Urinary bladder (tissue), 4 donors: Measurements from ENCODE around the gene SEMA3D. TPM values are rescaled to one million over a fixed set of nuclear protein-coding genes. Genes with fewer than 3 reads are reported as not detected.

ENCODE experiments used
- DNase-seq: peaks from one replicate; pipeline ENCODE4 v3.0.0-alpha.2; 2015; ENCODE audit errors: extremely low spot score
- H3K27ac ChIP-seq: one replicate; pipeline ENCODE4 v1.5.1; 2013; ENCODE audit warnings: low read depth, mild to moderate bottlenecking, moderate library complexity
- H3K36me3 ChIP-seq: one replicate; pipeline ENCODE4 v1.6.1; 2013; ENCODE audit warnings: mild to moderate bottlenecking, moderate library complexity; ENCODE audit not compliant: insufficient read depth
- H3K4me1 ChIP-seq: one replicate; pipeline ENCODE4 v1.6.1; 2013; ENCODE audit warnings: mild to moderate bottlenecking, moderate library complexity; ENCODE audit not compliant: insufficient read depth
- H3K4me3 ChIP-seq: one replicate; pipeline ENCODE4 v1.5.1; 2013; ENCODE audit warnings: low read depth, low read length
- WGBS: extraction: QIAGEN DNeasy Blood & Tissue Kit; methylation state at CpG from one replicate; pipeline ENCODE4 v1.1.7; 2013; 5-methylcytosine and 5-hydroxymethylcytosine counted together
- polyA plus RNA-seq: library from polyadenylated mRNA; stranded (reverse); fragments of 200-250 nt; gene quantifications from one replicate; pipeline ENCODE4 v1.2.3, GENCODE V29; 2013
- total RNA-seq: library from RNA; depleted of rRNA; stranded (reverse); fragments of >200 nt; gene quantifications from one replicate; pipeline ENCODE4 v1.2.3, GENCODE V29; 2014
- donor health status: healthy with polysubstance abuse.
- donor health status: healthy.

The SEMA3D gene
- total and polyA plus RNA-seq, 2 donors, result 3.8 to 102 TPM

GRCh38 chr7:85205754-85206153 lies 18.9 kb upstream of the SEMA3D start:
- WGBS, result 75% methylated on average over 2 of the region's 2 CpGs
- Histone ChIP-seq H3K4me3 (no peak overlapping the region), H3K36me3 (no peaks in the 10 kb centered on the region), H3K27ac (no peak overlapping the region), H3K4me1 (no peaks in the 10 kb centered on the region)
- DNase-seq, result no peak

- Histone ChIP-seq H3K27ac (no peak overlapping the region), H3K4me3 (no peak overlapping the region), H3K4me1 (no peaks in the 10 kb centered on the region), H3K36me3 (no peaks in the 10 kb centered on the region)
- no peak for DNase-seq
- WGBS, result 80% methylated on average over 2 of the region's 2 CpGs
Measured at GRCh38 chr7:85204496-85204895, 17.6 kb upstream of the SEMA3D start.

GRCh38 chr7:85204061-85204460 lies 17.2 kb upstream of the SEMA3D start:
- H3K27ac ChIP-seq, result no peak overlapping the region
- no peak for DNase-seq
- H3K4me3 ChIP-seq, result no peak overlapping the region
- no peaks in the 10 kb centered on the region for H3K4me1 ChIP-seq
- 86% methylated on average over 2 of the region's 2 CpGs for WGBS
- H3K36me3 ChIP-seq, result no peaks in the 10 kb centered on the region

- no peak for DNase-seq
- Histone ChIP-seq H3K27ac (no peak overlapping the region), H3K36me3 (no peaks in the 10 kb centered on the region), H3K4me3 (no peak overlapping the region), H3K4me1 (no peaks in the 10 kb centered on the region)
- 95% methylated on average over 2 of the region's 2 CpGs for WGBS
Measured at GRCh38 chr7:85201209-85201608, 14.4 kb upstream of the SEMA3D start.

GRCh38 chr7:85196696-85197095 lies 9.8 kb upstream of the SEMA3D start:
- no peak overlapping the region for H3K27ac ChIP-seq
- H3K4me3 ChIP-seq, result no peak overlapping the region
- DNase-seq, result no peak
- no peaks in the 10 kb centered on the region for H3K36me3 ChIP-seq
- no peaks in the 10 kb centered on the region for H3K4me1 ChIP-seq

GRCh38 chr7:85191383-85191782 lies 4.5 kb upstream of the SEMA3D start:
- H3K4me3 ChIP-seq, result no peak overlapping the region
- no peak overlapping the region for H3K27ac ChIP-seq
- H3K36me3 ChIP-seq, result no peaks in the 10 kb centered on the region
- DNase-seq, result no peak
- 22% methylated on average over 1 of the region's 1 CpG for WGBS
- no peaks in the 10 kb centered on the region for H3K4me1 ChIP-seq

GRCh38 chr7:85186083-85186520 lies 754 bp downstream of the SEMA3D start:
- H3K36me3 ChIP-seq, result no peaks in the 10 kb centered on the region
- peak overlapping the region; percentile 50 for H3K4me3 ChIP-seq
- DNase-seq, result peak; percentile 29
- H3K4me1 ChIP-seq, result no peaks in the 10 kb centered on the region
- WGBS, result 2% methylated on average over 28 of the region's 28 CpGs
- H3K27ac ChIP-seq, result peak overlapping the region; percentile 72

- DNase-seq, result peak; percentile 39
- H3K4me1 ChIP-seq, result no peaks in the 10 kb centered on the region
- no peaks in the 10 kb centered on the region for H3K36me3 ChIP-seq
- under 1% methylated on average over 39 of the region's 39 CpGs for WGBS
- peak overlapping the region; percentile 72 for H3K27ac ChIP-seq
- H3K4me3 ChIP-seq, result peak overlapping the region; percentile 50
Measured at GRCh38 chr7:85185424-85186082, 1.3 kb downstream of the SEMA3D start.

- Histone ChIP-seq H3K4me1 (no peaks in the 10 kb centered on the region), H3K36me3 (no peaks in the 10 kb centered on the region), H3K4me3 (peak overlapping the region; percentile 50), H3K27ac (no peak overlapping the region)
- WGBS, result 26% methylated on average over 21 of the region's 21 CpGs
- peak; percentile 64 for DNase-seq
Measured at GRCh38 chr7:85184599-85185423, 2.0 kb downstream of the SEMA3D start.

GRCh38 chr7:85183296-85183695 lies 3.6 kb downstream of the SEMA3D start:
- Histone ChIP-seq H3K27ac (no peak overlapping the region), H3K4me3 (no peak overlapping the region), H3K4me1 (no peaks in the 10 kb centered on the region), H3K36me3 (no peaks in the 10 kb centered on the region)
- no peak for DNase-seq
- 94% methylated on average over 3 of the region's 3 CpGs for WGBS

- Histone ChIP-seq H3K27ac (no peak overlapping the region), H3K36me3 (no peaks in the 10 kb centered on the region), H3K4me1 (no peaks in the 10 kb centered on the region), H3K4me3 (no peak overlapping the region)
- WGBS, result 67% methylated on average over 2 of the region's 2 CpGs
- no peak for DNase-seq
Measured at GRCh38 chr7:85178531-85179298, 8.1 kb downstream of the SEMA3D start.

- Histone ChIP-seq H3K4me3 (no peak overlapping the region), H3K4me1 (no peaks in the 10 kb centered on the region), H3K27ac (no peak overlapping the region), H3K36me3 (no peaks in the 10 kb centered on the region)
- no peak for DNase-seq
Measured at GRCh38 chr7:85177316-85177715, 9.5 kb downstream of the SEMA3D start.

GRCh38 chr7:85176197-85176596 lies 10.7 kb downstream of the SEMA3D start:
- Histone ChIP-seq H3K27ac (no peak overlapping the region), H3K4me3 (no peak overlapping the region), H3K4me1 (no peaks in the 10 kb centered on the region), H3K36me3 (no peaks in the 10 kb centered on the region)
- DNase-seq, result no peak
- WGBS, result 82% methylated on average over 1 of the region's 1 CpG

GRCh38 chr7:85175217-85175616 lies 11.6 kb downstream of the SEMA3D start:
- 53% methylated on average over 3 of the region's 3 CpGs for WGBS
- H3K4me1 ChIP-seq, result no peaks in the 10 kb centered on the region
- no peak for DNase-seq
- H3K27ac ChIP-seq, result no peak overlapping the region
- no peaks in the 10 kb centered on the region for H3K36me3 ChIP-seq
- H3K4me3 ChIP-seq, result no peak overlapping the region
